AG09309 (cell line): ENCODE measurements around the gene MECP2.

Experiments
- DNase-seq: peaks from one replicate; pipeline ENCODE4 v3.0.0-alpha.2; 2010; ENCODE audit warnings: low read depth
- H3K4me3 ChIP-seq: 2 replicates; pipeline ENCODE4 v1.5.1; 2011; ENCODE audit warnings: mild to moderate bottlenecking, low read depth, low read length, moderate library complexity; ENCODE audit not compliant: control insufficient read depth
- CTCF ChIP-seq: IDR thresholded peaks from 2 replicates; pipeline ENCODE4 v1.5.1; 2011; ENCODE audit warnings: mild to moderate bottlenecking, low read depth, low read length, inconsistent platforms; ENCODE audit not compliant: insufficient read depth, control insufficient read depth; ENCODE audit errors: missing control alignments

Gene MECP2

GRCh38 chrX:154021131-154021611 is 76.3 kb downstream of the MECP2 start:
- peak; percentile 20 for DNase-seq
- no peak for TF ChIP-seq CTCF
- no peak overlapping the region for H3K4me3 ChIP-seq

GRCh38 chrX:154020536-154021115 is 76.9 kb downstream of the MECP2 start:
- DNase-seq = no peak
- H3K4me3 ChIP-seq = peak overlapping the region; percentile 46
- no peak for TF ChIP-seq CTCF

- no peak for DNase-seq
- H3K4me3 ChIP-seq = peak within 1 kb of the TSS; percentile 46
- no peak for TF ChIP-seq CTCF
Observed at GRCh38 chrX:154019633-154020528, 77.6 kb downstream of the MECP2 start, which contains the start of gene IRAK1. IRAK1 (minus strand) TSS chrX:154019902; CDS start chrX:154019812, 90 bp downstream.

- peak overlapping the region; percentile 44 for H3K4me3 ChIP-seq
- no peak for TF ChIP-seq CTCF
- DNase-seq = no peak
Observed at GRCh38 chrX:154019061-154019621, 78.4 kb downstream of the MECP2 start.

- no peak for DNase-seq
Observed at GRCh38 chrX:154018518-154019060, 78.9 kb downstream of the MECP2 start.

More at GRCh38 chrX:154018518-154019060, 78.9 kb downstream of the MECP2 start:
- H3K4me3 ChIP-seq = peak overlapping the region; percentile 44
- TF ChIP-seq CTCF = no peak
